Brain microvascular endothelial cell (primary cell): ENCODE data around the gene CPTP.

Experiments
- DNase-seq: peaks from one replicate; pipeline ENCODE4 v3.0.0-alpha.2; 2020
- H3K27ac ChIP-seq: fragments of 250-450 bp; sonication (Bioruptor Pico); 2 replicates; pipeline ENCODE4 v1.5.1; 2020; ENCODE audit warnings: mild to moderate bottlenecking, moderate library complexity
- H3K27me3 ChIP-seq: fragments of 250-450 bp; sonication (Bioruptor Pico); replicated peaks from 2 replicates; pipeline ENCODE4 v1.5.1; 2020; ENCODE audit warnings: mild to moderate bottlenecking
- H3K36me3 ChIP-seq: fragments of 250-450 bp; sonication (Bioruptor Pico); replicated peaks from 2 replicates; pipeline ENCODE4 v1.5.1; 2020; ENCODE audit warnings: mild to moderate bottlenecking
- H3K4me3 ChIP-seq: 2 replicates; pipeline ENCODE4 v1.5.1; 2011; ENCODE audit warnings: low read depth, mild to moderate bottlenecking, control low read depth, low read length, moderate library complexity
- in situ Hi-C: cut with HindIII; loops from 2 replicates; pipeline ENCODE4 v1.10.0; 2017; ENCODE audit warnings: low sequenced_read_pairs, low pct_ligation_motif_present
- TF ChIP-seq, protein P1 (sequence below): IDR thresholded peaks from 2 replicates; pipeline ENCODE4 v1.5.1; 2011; ENCODE audit warnings: low read depth, mild to moderate bottlenecking, moderate library complexity, low read length, control low read depth, inconsistent platforms; ENCODE audit errors: missing control alignments

Gene CPTP

DNA sequence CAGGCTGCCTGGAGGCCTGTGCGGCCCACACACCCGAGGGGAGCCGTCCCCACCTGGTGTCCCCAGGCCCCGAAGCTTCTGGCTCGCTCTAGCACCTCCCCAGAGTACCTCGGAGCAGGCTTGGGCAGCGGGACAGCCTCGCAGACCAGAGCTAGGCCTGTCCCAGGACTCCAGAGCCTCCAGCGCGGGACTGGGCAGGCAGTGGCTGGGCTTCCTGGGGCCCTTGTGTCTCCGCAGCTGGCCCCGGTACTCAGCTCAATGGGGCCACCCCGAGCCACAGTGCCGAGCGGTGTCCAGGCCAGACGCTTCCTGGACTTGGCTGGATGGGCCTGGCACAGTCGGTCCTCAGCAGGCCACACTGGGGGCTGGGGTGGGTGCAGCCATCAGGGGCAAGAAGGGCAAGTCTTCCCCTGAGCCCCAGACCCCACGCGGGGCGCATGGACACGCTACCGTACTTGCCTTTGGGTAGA, 39.5 kb upstream of the CPTP start:
- Histone ChIP-seq H3K4me3 (no peak overlapping the region), H3K36me3 (no peaks in the 10 kb centered on the region), H3K27me3 (no peaks in the 10 kb centered on the region), H3K27ac (no peak overlapping the region)
- DNase-seq: no peak
- in situ Hi-C loops: no loop called here
- TF ChIP-seq, protein P1, sequence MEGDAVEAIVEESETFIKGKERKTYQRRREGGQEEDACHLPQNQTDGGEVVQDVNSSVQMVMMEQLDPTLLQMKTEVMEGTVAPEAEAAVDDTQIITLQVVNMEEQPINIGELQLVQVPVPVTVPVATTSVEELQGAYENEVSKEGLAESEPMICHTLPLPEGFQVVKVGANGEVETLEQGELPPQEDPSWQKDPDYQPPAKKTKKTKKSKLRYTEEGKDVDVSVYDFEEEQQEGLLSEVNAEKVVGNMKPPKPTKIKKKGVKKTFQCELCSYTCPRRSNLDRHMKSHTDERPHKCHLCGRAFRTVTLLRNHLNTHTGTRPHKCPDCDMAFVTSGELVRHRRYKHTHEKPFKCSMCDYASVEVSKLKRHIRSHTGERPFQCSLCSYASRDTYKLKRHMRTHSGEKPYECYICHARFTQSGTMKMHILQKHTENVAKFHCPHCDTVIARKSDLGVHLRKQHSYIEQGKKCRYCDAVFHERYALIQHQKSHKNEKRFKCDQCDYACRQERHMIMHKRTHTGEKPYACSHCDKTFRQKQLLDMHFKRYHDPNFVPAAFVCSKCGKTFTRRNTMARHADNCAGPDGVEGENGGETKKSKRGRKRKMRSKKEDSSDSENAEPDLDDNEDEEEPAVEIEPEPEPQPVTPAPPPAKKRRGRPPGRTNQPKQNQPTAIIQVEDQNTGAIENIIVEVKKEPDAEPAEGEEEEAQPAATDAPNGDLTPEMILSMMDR: no peak

DNA sequence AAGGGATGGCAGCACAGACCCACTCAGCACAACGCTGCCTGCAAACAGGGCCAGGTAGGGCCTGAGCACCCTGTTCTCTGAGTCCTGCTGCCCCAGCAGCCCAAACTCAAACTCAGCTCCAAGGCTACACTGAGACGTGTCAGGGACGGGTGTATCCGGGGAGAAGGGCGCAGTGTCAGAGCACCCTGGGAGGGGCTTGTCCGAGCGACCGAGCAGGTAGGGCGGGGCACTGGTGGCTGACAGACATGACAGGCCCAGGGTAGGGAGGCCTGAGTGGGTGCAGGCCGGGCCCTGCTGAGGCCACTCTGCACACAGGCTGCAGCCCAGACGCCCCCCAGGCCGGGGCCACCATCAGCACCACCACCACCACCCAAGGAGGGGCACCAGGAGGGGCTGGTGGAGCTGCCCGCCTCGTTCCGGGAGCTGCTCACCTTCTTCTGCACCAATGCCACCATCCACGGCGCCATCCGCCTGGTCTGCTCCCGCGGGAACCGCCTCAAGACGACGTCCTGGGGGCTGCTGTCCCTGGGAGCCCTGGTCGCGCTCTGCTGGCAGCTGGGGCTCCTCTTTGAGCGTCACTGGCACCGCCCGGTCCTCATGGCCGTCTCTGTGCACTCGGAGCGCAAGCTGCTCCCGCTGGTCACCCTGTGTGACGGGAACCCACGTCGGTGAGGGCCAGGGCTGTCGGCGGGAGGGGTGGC, 38.8 kb upstream of the CPTP start:
- H3K27ac ChIP-seq: no peak overlapping the region
- no peak for DNase-seq
- no peak overlapping the region for H3K4me3 ChIP-seq
- no peaks in the 10 kb centered on the region for H3K36me3 ChIP-seq
- no peaks in the 10 kb centered on the region for H3K27me3 ChIP-seq
- TF ChIP-seq, protein P1: no peak
- in situ Hi-C loops: no loop called here

DNA sequence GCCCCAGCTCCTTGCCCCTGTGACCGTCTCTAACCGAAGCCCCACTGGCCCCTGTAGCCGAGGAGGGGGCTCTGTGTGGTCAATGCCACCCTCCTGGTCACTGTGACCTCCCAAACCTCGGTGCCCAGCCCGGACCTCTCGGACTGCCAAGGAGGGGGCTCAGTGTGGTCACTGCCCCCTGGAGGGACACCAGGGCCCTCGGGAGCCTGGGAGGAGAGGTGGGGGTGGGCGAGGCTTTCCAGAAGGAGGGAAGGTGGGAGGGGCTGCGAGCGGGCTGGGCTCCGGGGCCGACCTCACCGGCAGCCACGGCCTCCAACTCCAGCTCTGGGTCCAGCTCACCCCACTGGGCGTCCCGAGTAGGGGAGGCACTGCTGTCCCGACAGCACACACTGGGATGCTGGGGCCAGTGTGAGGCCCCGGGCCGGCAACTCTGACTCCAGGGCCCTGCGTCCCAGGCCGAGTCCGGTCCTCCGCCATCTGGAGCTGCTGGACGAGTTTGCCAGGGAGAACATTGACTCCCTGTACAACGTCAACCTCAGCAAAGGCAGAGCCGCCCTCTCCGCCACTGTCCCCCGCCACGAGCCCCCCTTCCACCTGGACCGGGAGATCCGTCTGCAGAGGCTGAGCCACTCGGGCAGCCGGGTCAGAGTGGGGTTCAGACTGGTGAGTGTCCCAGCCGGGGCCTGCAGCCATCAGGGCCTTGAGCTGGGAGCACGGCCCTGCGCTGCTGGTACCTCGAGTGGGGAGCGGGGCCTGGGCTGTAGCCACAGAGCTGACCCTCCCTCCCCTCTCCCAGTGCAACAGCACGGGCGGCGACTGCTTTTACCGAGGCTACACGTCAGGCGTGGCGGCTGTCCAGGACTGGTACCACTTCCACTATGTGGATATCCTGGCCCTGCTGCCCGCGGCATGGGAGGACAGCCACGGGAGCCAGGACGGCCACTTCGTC, 38.0 kb upstream of the CPTP start:
- no peaks in the 10 kb centered on the region for H3K27me3 ChIP-seq
- no peaks in the 10 kb centered on the region for H3K36me3 ChIP-seq
- TF ChIP-seq, protein P1: no peak
- in situ Hi-C loops: no loop called here
- no peak overlapping the region for H3K27ac ChIP-seq
- no peak for DNase-seq
- H3K4me3 ChIP-seq: no peak overlapping the region

DNA sequence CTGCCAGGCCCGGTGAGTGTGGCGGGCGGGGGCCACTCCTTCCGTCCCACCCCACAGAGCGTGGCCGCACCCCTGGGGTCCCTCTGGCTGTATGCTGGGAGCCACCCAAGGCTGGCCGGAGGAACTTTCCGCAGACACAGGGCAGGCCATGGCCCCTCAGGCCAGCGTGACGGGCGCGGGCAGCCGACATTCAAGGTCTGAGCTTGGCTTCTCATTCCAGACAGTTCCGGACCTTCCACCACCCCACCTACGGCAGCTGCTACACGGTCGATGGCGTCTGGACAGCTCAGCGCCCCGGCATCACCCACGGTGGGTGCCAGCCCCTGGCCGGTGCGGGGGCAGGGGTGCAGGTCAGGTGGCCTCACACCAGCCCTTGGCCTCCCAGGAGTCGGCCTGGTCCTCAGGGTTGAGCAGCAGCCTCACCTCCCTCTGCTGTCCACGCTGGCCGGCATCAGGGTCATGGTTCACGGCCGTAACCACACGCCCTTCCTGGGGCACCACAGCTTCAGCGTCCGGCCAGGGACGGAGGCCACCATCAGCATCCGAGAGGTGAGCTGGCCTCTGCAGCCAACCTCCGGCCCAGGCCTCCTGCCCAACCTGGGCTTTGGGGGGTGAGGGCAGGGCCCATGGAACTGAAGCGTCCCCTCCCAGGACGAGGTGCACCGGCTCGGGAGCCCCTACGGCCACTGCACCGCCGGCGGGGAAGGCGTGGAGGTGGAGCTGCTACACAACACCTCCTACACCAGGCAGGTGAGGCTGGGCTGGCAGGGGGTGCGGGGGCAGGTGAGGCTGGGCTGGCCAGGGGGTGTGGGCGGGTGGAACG, 37.1 kb upstream of the CPTP start:
- Histone ChIP-seq H3K27me3 (no peaks in the 10 kb centered on the region), H3K27ac (no peak overlapping the region), H3K4me3 (no peak overlapping the region), H3K36me3 (no peaks in the 10 kb centered on the region)
- DNase-seq: no peak
- in situ Hi-C loops: no loop called here
- TF ChIP-seq, protein P1: no peak

DNA sequence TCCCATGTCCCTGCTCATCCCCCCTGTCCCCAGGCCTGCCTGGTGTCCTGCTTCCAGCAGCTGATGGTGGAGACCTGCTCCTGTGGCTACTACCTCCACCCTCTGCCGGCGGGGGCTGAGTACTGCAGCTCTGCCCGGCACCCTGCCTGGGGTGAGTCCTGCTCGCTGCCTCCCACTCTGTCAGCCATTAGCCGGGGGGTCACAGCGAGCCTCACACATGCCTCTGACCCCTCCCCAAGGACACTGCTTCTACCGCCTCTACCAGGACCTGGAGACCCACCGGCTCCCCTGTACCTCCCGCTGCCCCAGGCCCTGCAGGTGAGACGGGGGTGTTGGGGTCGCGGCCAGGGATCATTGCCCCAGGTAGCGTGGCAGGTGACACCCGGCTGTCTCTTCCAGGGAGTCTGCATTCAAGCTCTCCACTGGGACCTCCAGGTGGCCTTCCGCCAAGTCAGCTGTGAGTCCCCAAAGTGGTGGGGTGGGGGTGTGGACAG, 34.3 kb upstream of the CPTP start:
- Histone ChIP-seq H3K36me3 (peaks cover 3% of the 10 kb centered on the region), H3K27ac (no peak overlapping the region), H3K27me3 (no peaks in the 10 kb centered on the region), H3K4me3 (no peak overlapping the region)
- TF ChIP-seq, protein P1: peak; percentile 80
- peak; percentile 66 for DNase-seq
- in situ Hi-C loops: no loop called here
